ENCODE data around the gene DLGAP1. TPM values are rescaled to one million over a fixed set of nuclear protein-coding genes. Genes with fewer than 3 reads are reported as not detected.

DLGAP1 gene
- total and polyA plus RNA-seq, 2 of the 13 experiments (the other 11 are each of a cell fraction or from before 2014, with no cell fraction given), result 0.01 TPM; not detected in 1

DNA sequence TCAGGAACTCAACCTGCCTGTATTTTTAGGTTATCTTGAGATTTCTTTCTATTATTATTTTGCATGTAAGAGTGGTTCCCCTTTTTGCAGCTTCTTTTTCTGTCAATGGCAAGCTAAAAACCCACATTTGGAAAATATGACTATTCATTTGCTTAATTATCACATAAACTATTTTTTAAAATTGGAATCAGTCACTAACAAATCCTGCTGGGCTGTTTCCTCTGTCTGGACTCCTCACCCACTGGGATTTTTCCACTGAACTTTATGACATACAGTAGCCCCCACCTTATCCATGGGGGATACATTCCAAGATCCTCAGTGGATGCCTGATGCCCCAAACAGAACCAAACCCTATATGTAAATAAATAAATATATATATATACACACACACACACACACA is 447.3 kb downstream of the DLGAP1 start (continued):
- TF ChIP-seq HMGXB4 (CRISPR knock-in tag; IDR thresholded peaks at IDR 0.05; ENCODE audit: borderline replicate concordance in 1 of 2, low read depth in 1 of 2), result no peak
- TF ChIP-seq ZNF605 (CRISPR knock-in tag; IDR thresholded peaks at IDR 0.05), result no peak
- no peak for TF ChIP-seq GPN1 (CRISPR knock-in tag; IDR thresholded peaks at IDR 0.05; ENCODE audit: borderline replicate concordance)
- TF ChIP-seq, protein P1, sequence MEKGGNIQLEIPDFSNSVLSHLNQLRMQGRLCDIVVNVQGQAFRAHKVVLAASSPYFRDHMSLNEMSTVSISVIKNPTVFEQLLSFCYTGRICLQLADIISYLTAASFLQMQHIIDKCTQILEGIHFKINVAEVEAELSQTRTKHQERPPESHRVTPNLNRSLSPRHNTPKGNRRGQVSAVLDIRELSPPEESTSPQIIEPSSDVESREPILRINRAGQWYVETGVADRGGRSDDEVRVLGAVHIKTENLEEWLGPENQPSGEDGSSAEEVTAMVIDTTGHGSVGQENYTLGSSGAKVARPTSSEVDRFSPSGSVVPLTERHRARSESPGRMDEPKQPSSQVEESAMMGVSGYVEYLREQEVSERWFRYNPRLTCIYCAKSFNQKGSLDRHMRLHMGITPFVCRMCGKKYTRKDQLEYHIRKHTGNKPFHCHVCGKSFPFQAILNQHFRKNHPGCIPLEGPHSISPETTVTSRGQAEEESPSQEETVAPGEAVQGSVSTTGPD (CRISPR knock-in tag; IDR thresholded peaks at IDR 0.05), result no peak
- no peak for TF ChIP-seq MXI1 (IDR thresholded peaks at IDR 0.05; ENCODE audit: borderline replicate concordance, low read depth, low read length)

DNA sequence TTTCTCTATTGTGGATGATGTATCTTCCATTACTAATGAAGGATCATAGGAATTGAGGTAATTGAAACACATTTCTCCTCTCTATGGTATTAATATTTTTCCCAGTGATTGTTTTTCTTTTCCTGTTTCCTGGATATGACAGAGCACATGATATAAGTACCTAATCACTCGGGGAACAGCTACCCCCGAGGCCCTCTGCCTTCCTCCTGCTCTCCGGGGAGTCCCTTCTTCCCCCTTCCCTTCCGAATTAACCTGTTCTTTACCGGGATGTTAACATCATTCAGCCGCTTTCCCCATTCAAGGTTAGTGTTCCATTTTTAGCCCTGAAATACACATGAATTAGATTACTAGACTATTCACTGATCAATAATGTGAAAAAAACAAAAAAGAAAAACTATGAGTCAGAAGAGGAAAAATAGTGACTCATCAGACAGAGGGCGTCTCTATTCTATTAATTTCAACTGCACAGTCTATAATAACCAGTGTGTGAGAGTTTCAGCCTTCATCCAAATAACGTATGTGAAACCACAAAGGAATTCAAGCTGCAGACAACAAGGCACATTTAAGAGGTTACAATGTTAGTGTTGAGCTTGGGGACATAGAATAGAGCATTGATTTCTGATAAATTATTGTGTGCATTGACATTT is 450.8 kb downstream of the DLGAP1 start:
- Histone ChIP-seq H3K4me1 (ENCODE audit: insufficient read depth, low read length) (no peaks in the 10 kb centered on the region), H3K4me2 (ENCODE audit: low read depth, low read length) (no peak overlapping the region), H2AFZ (ENCODE audit: low read length) (no peak overlapping the region), H3K27me3 (ENCODE audit: control insufficient read depth in 1 of 2, insufficient read depth in 2 of 2, low read length in 2 of 2) (peaks cover 0 to 6% of the 10 kb centered on the region in 2 experiments; a peak in 2 of 5 replicates), H4K20me1 (ENCODE audit: insufficient read depth, low read length) (no peaks in the 10 kb centered on the region), H3K36me3 (replicated peaks in 1 of 2; ENCODE audit: control insufficient read depth in 1 of 2, insufficient read depth in 2 of 2, low read length in 2 of 2) (no peaks in the 10 kb centered on the region), H3K9me3 (ENCODE audit: low read length) (no peaks in the 10 kb centered on the region), H3K27ac (ENCODE audit: extremely low read length, insufficient read depth, low read length) (no peak overlapping the region), H3K79me2 (ENCODE audit: insufficient read depth, low read length) (no peaks in the 10 kb centered on the region), H3K4me3 (replicated peaks in 1 of 3; ENCODE audit: insufficient read depth in 1 of 3, low read depth in 2 of 3, low read length in 3 of 3) (no peak overlapping the region), H3K9ac (ENCODE audit: insufficient read depth, low read depth, low read length) (no peak overlapping the region)
- ChIA-PET CTCF (ENCODE audit: low intra/inter-chr PET ratio, low total read pairs) (no interaction called here), POLR2A (no interaction called here)
- FAIRE-seq (no peak), ATAC-seq (no peak), DNase-seq (ENCODE audit: low spot score) (no peak)
- in situ Hi-C loops (cut with HindIII; ENCODE audit: extremely low pct_ligation_motif_present, low pct_unique_long_range_greater_than_20kb) (no loop called here), intact Hi-C loops (cut with micrococcal nuclease; ENCODE audit: unreplicated experiment) (no loop called here)
- under 1% methylated on average over 8 of the region's 8 CpGs for WGBS (ENCODE audit: low lambda C conversion rate)
- no TSS peak for BruUV-seq (replicated peaks)
- TF ChIP-seq, protein P2, sequence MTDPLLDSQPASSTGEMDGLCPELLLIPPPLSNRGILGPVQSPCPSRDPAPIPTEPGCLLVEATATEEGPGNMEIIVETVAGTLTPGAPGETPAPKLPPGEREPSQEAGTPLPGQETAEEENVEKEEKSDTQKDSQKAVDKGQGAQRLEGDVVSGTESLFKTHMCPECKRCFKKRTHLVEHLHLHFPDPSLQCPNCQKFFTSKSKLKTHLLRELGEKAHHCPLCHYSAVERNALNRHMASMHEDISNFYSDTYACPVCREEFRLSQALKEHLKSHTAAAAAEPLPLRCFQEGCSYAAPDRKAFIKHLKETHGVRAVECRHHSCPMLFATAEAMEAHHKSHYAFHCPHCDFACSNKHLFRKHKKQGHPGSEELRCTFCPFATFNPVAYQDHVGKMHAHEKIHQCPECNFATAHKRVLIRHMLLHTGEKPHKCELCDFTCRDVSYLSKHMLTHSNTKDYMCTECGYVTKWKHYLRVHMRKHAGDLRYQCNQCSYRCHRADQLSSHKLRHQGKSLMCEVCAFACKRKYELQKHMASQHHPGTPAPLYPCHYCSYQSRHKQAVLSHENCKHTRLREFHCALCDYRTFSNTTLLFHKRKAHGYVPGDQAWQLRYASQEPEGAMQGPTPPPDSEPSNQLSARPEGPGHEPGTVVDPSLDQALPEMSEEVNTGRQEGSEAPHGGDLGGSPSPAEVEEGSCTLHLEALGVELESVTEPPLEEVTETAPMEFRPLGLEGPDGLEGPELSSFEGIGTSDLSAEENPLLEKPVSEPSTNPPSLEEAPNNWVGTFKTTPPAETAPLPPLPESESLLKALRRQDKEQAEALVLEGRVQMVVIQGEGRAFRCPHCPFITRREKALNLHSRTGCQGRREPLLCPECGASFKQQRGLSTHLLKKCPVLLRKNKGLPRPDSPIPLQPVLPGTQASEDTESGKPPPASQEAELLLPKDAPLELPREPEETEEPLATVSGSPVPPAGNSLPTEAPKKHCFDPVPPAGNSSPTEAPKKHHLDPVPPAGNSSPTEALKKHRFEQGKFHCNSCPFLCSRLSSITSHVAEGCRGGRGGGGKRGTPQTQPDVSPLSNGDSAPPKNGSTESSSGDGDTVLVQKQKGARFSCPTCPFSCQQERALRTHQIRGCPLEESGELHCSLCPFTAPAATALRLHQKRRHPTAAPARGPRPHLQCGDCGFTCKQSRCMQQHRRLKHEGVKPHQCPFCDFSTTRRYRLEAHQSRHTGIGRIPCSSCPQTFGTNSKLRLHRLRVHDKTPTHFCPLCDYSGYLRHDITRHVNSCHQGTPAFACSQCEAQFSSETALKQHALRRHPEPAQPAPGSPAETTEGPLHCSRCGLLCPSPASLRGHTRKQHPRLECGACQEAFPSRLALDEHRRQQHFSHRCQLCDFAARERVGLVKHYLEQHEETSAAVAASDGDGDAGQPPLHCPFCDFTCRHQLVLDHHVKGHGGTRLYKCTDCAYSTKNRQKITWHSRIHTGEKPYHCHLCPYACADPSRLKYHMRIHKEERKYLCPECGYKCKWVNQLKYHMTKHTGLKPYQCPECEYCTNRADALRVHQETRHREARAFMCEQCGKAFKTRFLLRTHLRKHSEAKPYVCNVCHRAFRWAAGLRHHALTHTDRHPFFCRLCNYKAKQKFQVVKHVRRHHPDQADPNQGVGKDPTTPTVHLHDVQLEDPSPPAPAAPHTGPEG (CRISPR knock-in tag; IDR thresholded peaks at IDR 0.05), result no peak
- no peak for TF ChIP-seq PHF5A (CRISPR knock-in tag; IDR thresholded peaks at IDR 0.05; ENCODE audit: low read depth, unreplicated experiment)
- no peak for TF ChIP-seq ZSCAN22 (CRISPR knock-in tag; IDR thresholded peaks at IDR 0.05)
- TF ChIP-seq, protein P3, sequence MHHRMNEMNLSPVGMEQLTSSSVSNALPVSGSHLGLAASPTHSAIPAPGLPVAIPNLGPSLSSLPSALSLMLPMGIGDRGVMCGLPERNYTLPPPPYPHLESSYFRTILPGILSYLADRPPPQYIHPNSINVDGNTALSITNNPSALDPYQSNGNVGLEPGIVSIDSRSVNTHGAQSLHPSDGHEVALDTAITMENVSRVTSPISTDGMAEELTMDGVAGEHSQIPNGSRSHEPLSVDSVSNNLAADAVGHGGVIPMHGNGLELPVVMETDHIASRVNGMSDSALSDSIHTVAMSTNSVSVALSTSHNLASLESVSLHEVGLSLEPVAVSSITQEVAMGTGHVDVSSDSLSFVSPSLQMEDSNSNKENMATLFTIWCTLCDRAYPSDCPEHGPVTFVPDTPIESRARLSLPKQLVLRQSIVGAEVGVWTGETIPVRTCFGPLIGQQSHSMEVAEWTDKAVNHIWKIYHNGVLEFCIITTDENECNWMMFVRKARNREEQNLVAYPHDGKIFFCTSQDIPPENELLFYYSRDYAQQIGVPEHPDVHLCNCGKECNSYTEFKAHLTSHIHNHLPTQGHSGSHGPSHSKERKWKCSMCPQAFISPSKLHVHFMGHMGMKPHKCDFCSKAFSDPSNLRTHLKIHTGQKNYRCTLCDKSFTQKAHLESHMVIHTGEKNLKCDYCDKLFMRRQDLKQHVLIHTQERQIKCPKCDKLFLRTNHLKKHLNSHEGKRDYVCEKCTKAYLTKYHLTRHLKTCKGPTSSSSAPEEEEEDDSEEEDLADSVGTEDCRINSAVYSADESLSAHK (CRISPR knock-in tag; IDR thresholded peaks at IDR 0.05; ENCODE audit: borderline replicate concordance), result no peak

Measured in HepG2 (cell line).